GM12891 (cell line): ENCODE results near the gene GFI1.

Source experiments
- PAX5 ChIP-seq: IDR thresholded peaks from 2 replicates; pipeline ENCODE4 v1.6.1; 2011; ENCODE audit warnings: low read length, moderate library complexity, mild to moderate bottlenecking; ENCODE audit not compliant: insufficient read depth, severe bottlenecking
- POLR2A ChIP-seq: IDR thresholded peaks from 2 replicates; pipeline ENCODE4 v1.6.1; 2011; ENCODE audit warnings: low read depth, low read length, control low read depth
- POLR2AphosphoS5 ChIP-seq: IDR thresholded peaks from 2 replicates; pipeline ENCODE4 v1.6.1; 2011; ENCODE audit warnings: low read depth, low read length, control low read depth
- SPI1 ChIP-seq: IDR thresholded peaks from 2 replicates; pipeline ENCODE4 v1.6.1; 2011; ENCODE audit warnings: low read depth, low read length, control low read depth
- TAF1 ChIP-seq: IDR thresholded peaks from 2 replicates; pipeline ENCODE4 v1.6.1; 2011; ENCODE audit warnings: low read depth, low read length, control low read depth

- no peak for TF ChIP-seq POLR2A
- no peak for TF ChIP-seq POLR2AphosphoS5
- no peak for TF ChIP-seq SPI1
- TF ChIP-seq PAX5 = no peak
- no peak for TF ChIP-seq TAF1
Measured at GRCh38 chr1:92495392-92496063, 8.8 kb upstream of the GFI1 start.
